Fibroblast of skin of back (primary cell): ENCODE measurements around the gene DISP2.

Experiments used
- DNase-seq: peaks from one replicate; pipeline ENCODE4 v3.0.0-alpha.2; 2013

Gene DISP2

DNA sequence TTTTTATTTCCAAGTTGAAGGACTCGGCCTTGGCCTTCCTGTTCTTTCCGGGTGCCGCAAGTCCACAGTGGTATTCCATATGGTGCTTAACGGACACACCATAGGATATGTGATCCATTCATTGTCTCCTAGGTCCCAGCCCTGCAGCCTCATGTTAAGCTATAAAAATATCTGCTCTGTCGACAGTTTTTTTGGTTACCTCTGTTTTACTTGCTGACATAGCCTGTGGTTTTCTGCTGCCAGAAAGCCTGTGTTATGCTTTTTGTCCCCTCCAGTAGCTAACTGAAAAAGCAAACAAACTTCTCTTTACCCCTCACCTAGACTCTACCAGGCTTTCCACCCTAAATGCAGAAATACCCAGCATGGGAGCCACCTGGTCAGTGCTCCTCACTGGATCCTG, 29.3 kb upstream of the DISP2 start:
- DNase-seq: no peak

DNA sequence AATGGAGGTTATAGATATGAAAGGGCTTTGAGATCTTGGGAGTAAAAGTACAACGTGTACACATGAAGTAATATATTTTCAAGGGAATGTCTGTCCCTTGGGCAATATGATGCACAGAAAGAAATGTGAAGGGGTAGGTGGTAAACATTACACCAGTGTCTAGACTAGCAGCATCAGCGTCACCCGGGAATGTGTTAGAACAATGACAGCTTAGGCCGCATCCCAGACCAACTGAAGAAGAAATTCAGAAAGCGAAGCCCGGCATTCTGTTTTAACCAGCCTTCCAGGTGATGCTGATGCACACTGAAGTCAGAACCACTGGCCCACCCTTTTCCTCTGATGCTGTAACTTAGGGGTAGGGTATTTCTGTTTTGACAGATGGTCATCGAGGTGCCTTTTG, 28.2 kb upstream of the DISP2 start:
- peak; percentile 68 for DNase-seq

DNA sequence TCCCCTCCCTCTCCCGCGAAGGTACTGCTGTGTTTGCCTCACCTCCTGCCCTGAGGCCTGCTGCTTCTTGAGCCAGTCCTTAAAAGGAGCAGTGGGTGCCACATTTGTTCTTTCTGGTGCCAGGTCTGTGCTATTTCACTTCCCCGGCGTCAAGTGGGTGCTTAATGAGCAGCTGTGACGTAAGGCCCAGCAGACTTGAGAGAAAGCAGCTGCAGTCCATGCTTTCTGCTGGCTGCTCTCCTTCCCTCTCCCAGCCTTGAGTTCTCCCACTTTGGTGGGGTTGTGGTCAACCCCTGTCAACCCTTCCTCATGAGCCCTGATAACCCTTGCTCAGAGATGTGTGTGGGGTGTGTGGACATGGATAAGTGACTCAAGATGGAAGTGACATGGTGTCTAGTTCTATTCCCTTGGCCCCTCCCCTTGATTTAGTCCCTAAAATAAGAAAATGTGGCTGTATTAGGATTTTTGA, 27.6 kb upstream of the DISP2 start:
- no peak for DNase-seq

DNA sequence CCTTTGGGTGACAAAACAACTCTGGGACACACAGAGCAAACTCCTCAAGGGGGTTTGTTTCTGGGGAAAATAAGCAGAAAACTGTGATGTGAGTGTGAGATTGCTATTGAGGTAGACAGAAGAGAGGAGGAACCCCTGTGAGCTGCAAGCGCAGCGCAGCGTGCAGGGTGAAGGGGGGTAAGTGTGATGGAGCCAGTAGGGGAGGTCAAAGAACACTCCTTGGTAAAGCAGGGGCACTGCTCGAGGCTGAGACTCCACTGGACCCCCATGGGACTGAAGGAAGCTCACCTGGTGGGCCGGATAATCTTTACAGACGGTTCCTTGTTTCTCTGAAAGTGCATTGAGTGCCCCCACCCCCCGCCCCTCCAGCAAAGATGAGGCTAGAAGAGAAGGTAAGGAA, 27.0 kb upstream of the DISP2 start:
- DNase-seq: no peak

DNA sequence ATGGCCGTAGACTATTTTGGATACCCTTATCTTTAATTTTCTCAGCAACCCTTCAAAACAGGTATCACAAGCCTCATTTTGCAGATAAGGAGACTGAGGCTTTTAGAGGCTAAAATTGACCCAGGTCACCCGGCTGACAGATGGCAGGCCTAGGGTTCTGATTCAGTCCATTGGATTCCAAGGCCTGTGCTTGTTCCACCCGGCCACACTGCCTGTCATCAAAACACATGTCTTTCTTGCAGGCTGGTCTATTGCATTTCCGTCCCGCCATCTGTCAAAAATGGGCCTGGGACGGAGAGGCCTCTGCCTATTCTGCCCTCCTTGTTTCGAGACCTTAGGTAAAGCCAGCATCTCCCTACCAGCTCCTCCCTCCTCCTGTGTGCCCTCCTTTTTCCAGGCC, 26.4 kb upstream of the DISP2 start:
- DNase-seq: no peak

DNA sequence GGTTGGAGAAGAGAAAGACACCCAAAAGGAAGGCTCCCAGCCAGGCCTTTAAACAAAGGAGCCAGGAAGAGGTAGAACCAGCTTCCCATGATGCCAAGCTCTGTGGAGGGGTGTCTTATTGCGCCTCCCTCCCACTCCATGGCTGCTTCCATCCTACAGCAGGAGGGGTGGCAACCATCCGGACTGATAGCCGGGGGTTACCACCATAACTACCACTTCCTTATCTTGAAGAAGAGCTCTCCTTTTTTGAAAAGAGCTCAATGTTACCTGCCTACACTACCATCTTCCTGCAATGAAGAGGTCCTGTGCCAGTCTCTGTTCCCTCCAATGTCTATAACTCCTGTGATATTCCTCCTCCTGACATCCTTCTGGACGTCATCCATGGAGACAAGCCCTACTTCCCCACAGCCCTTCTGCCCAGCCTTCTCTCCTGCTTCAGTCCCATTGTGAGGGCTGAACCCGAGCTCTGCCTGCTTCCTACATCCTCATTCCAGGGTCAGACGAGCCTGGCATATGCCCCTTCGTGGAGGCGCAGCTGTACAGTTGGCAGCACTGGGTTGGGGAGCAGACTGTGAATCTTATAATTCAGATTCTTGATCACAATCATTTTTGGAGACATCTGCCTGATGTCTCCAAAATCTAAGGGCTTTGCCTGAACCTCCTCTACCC, 25.8 kb upstream of the DISP2 start:
- DNase-seq: no peak

DNA sequence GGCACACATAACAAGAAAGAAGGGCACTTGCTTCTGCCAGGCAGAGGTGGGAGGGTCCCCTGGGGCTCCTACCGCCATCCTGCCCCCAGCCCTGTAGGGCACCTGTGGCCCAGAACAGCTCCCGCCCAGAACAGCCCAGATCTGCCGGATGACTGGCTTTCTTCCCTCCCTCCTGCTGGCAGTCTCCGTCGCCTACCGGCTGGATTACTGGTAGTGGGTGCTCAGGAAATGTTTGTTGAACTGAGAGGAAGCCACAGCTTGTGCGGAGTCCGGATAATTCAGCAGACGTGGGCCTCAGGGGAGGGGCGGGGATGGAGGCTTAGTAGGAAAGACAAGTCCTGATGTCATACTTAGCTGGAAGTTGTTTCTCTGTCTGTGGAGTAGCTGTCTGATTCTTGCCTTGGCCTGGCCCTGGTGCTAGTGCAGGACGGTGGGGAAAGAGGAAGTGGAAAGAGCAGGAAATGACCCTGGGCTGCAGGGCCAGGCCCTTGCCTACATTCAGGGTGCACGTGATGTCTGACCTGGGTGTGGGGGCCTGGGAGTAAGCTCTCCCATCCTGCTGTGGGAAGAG, 24.0 kb upstream of the DISP2 start:
- DNase-seq: peak; percentile 87

DNA sequence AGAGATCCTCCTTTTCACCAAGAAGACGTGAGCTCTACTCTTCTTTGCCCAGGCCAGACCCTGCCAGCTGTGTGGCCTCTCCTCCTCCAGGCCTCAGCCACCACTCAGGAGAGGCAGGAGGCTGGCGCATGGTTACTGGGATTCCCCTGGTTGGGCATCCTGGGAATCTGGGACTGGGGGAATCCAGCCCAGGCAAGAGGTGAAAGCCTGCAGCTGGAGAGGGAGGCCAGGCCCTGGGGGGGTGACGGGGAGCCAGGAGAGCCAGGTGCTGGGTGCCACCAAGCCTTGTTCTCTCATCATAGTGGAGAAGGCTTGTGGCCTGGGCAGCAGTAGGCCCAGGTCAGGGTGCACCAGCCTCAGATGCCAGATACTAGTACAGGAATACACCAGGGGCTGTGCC, 23.5 kb upstream of the DISP2 start:
- no peak for DNase-seq

DNA sequence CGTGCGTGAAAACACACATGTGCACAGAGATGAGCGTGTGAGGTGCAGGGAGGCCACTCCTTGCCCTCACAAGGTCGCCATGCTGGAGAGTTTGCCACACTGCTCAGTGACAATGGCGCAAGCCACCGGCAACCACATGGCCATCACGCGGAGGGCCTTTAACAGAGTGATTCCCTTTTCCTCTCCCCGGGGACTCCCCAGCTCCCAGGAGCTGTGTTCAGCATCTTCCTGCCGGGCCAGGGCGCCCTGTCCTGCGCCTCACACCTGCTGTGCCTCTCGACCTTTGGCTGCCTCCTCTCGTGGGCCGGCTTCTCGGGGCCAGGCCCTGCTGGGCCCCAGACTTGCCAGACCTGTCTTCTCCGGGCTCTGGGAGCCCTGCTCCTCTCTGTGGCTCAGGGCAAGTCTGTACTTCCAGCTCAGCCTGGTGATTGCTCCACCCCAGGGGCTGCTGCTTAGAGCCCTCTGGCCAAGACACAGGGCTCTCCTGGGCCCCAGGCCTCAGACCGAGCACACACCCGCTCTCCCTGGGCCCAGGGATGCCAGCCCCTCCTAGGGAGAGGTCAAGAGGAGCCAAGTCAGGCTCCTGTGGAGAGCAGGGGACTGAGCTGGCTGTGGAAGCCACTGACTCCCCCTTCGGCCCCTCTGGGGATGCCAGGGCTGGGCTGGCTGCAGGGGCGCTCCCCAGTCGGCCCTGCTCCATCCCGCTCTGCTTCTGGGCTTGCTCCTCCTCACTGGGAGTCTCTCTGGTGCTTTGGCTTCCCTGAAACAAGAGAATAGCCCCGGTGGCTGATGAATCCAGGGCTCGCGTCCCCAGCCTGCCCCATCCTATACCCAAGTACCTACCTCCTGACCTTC, 22.9 kb upstream of the DISP2 start:
- DNase-seq: no peak

DNA sequence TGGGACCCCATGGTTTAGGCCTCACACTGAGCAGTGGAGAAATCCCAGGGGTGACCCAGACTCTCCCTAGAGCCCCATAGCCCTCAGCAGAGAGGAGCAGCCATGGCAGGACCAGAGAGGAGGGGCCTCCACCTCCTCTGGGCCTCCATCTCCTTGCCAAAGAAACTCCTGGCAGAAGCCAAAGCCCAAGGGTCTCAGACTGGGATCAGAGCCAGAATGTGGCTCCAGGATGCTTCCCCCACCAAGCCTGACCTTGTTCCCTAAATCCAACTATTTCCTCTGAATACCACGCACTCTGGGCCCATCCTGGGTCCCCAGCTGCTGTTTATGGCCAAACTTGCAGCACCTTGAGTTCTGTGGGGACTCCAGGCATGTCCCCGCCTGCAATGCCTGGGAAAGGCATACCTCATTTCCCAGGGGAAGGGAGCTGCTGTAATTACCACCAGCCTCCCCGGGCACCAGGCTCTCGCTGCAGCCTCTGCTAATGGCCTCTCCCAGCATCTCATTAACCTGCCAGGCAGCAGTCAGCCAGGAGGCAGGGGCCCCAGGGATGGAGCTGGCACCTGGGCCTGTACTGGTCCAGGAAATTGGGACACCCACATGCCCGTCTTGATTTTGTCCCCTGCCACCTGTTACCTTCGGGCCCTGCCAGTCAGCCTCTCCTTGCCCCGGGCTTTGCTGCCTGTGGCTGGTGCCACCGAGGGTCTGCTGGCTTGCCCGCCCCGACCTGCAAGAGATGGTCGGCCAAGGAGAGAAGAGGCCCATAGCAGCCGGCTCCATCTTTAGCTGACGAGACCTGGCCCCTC, 21.9 kb upstream of the DISP2 start:
- no peak for DNase-seq

DNA sequence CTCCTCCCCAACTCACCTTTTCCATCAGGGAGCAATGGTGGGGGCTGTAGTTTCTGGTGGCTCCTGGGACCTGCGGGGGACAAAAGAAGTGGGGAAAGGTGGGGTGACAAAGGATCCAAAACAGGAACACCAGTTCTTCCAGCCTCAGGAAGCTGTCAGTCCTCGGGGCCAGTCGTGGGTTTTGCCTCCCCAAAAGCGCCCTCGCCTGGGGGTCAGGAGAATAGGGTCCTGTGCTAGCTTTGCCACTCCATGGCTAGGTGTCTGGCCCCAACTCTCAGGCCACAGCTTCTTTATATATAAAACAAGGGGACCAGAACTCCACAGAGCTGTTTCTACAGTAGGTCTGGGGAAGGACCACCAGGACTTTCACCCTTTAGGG, 21.3 kb upstream of the DISP2 start:
- no peak for DNase-seq

DNA sequence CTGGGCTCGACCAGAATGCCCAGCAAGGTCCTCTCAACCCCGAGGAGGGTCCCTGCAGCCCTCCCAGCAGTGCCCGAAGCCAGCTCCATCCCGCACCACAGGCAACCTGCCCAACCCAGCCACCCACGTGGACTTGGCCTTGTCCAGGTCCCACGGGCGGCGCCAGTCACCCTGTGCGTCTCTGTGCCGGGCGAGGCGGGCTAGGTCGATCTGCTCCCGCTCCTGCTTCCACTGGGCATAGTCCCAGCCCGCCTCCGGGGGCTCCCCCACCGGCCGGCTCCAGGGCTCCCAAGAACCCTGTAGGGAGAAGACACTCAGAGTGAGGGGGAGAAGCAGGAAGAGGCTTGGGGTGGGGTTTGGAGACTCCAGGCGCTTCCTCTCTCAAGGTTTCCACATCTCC, 20.4 kb upstream of the DISP2 start:
- no peak for DNase-seq

DNA sequence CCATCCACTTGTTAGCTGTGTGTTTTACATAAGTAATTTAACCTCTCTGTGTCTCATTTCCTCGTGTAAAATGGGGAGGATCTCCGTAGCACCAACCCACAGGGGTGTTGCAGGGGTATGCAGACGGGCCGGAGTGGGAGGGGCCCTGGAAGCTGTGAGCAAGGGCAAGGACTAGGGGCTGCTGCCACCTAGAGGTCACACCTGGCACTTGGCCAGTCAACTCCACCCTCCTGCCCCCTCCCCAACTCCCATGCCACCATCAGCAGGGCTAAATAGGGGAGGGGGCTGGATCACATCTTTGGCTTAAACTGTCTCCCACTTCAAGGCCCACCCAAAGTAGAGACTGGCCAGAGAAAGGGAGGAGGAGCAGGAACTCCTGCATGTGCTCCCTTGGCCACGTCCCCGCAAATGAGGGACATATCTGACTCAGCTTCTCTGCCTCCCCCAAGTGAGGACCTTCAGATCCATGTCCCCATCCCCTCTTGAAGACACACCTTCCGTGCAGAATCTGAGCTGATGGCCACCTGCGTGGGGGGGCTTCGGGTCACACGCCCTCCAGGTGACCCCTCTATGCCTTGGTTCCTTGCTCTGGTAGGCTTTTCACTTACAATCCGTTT, 19.9 kb upstream of the DISP2 start:
- DNase-seq: peak; percentile 85

DNA sequence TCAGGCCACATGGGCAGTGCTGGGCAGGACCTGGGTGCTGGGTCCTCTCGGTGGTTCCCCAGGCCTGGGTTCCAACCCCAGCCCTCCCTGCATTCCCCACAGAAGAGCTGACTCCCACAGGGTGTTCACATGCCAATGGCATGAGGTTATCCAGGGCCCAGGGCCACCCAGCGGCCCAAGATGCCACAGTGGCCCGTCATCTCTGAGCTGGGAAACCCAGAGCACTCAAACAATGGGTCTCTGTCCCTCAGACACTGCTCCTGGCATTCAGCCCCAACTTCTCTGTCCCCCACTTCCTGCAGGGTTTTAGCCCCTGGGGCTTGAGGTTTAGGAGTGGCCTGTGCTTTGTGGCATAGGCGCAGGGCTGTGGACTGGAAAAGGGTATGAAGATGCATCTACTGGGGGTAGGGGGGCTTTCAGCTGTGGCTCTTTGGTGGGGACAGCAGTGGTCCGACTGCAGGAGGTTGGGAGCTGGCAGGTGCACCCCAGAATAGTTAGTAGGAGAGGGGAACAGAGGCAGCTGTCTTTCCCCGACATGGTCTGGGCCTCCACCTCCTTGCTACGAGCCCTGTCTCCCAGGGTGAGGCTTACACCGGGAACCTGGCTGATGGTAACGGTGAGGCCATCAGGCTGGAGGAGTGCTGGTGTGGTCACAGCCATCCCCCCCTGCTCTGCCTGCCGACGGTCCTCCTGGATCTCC, 18.9 kb upstream of the DISP2 start:
- peak; percentile 99 for DNase-seq

DNA sequence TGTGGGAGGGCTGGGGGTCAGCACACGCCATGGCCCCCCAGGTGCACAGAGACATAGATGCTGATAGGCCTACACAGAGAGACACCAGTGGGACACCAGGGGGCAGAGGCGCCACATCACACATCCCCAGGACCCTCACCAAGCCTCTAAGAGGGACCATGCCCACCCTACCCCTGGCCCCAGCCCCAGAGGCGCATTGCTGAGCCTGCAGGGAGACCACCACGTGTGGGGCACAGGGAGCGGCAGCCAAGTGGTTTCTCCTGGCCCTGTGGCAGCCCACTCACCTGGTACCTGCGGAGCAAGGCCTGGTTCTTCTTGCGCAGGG, 18.4 kb upstream of the DISP2 start:
- no peak for DNase-seq

DNA sequence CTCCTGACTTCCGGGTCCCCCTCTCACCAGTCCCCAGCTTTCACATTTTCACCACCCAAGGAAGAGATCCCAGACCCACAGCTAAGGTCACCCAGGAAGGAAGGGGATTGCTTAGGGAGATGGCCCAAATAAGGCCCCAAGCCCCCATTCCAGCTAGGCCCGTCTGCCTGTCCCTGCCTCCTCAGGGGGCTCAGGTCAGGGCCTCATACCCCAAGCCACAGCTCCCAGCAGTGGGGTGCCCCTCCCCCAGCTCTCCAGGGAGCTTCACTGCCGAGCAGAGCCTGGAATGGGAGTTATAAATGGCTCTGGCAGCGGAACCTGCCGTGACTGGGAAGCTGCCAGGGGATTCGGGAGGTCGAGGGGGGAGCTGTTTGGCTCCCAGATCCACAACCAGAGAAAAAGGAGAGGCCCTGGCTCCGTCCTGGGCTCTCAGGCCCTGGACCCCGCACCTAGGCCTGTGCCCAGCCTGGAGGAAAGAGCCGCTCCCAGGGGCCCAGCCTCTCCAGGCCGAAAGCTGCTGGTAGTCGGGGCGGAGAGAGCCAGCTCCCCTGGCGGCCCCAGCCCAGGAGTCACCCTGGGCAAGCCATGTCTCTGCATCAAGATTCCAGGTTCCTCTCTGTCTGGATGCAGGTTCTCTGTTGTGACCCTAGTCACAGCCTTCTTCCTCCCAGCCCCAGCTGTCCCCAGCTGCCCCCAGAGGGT, 17.8 kb upstream of the DISP2 start:
- peak; percentile 91 for DNase-seq

DNA sequence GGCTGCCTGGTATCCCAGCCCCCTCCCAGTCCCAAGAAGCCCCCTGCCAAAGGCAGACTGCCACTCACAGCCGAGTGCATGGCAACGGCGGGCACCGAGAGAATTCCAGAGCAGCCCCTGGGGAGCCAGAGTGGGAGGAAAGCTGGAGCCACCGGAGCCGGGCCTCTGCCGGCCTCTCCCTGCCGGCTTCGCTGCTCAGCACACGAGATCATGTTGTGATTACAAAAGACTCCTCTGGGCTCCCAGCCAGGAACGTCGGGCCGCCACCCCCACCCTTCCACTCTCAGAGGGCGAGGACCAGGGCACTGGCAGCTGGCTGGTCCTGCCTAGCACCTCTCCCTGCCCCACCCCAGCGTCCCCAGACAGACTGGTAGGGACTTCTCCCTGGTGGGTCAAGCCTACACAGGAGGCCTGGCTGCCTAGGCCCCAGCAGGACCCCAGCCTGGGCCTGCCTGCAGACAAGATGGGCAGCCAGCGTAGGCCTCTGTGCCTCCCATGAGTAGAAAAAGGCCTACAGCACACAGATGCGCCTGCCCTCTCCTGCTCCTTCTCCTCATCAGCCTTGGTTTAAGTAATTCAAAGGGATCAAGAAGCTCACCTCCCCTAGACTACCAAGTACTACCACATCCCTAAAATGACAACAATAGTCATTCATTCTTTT, 17.1 kb upstream of the DISP2 start, which contains the start of gene CCDC9B:
CCDC9B (minus strand) TSS at position 200 of the 661 bp plus-strand sequence; CDS start at position 80, 120 bp downstream.
- DNase-seq: peak; percentile 92

DNA sequence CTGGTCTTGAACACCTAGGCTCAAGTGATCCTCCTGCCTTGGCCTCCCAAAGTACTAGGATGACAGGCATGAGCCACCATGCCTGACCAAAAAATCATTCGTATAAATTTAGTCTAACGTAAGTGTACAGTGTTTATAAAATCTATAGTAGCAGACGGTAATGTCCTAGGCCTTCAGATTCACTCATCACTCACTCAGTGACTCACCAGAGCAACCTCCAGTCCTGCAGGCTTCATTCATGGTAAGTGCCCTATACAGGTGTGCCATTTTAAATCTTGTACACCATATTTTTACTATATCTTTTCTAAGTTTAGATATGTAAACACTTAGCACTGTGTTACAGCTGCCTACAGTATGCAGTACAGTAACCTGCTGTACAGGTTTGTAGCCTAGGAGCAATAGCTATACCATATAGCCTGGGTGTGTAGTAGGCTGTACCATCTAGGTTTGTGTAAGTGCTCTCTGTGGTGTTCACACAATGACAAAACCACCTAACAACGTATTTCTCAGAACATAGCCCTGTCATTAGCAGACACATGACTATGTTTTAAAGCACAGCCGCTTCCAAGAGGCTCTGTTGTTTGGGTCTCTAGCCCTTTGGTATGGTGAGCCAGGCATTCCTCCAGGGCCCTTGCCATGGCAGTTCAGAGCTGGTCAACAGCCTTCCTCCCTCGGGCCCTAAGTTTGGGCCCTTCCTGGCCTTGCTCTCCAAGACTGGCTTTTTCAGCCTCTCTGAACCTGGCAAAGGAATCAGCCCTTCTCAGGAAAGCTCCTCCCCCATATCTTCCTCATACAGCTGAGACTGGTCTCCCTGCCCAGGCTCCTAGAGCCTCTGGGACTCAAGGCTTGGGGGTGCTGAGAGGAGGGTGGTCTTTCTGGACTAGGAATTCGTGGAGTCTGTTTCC, 15.4 kb upstream of the DISP2 start:
- DNase-seq: no peak

DNA sequence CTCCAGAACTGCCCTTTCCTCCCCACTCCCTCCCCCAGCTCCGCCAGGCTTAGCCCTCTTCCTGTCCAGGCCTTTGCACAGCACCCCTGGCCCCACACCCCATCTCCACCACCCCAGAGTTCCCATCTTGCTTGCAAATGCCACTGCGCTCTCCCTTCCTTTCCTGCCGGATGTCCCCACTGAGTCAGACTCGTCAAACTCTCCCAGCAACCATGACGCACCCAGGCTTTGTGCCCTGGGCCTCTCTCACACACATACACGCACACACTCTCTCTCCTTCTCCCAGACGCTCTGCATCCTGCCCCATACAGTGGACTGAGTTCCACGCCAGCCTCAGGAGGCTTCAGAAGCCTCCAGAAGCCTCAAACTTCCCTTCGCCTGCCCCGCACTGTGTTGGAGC, 14.5 kb upstream of the DISP2 start:
- peak; percentile 98 for DNase-seq

DNA sequence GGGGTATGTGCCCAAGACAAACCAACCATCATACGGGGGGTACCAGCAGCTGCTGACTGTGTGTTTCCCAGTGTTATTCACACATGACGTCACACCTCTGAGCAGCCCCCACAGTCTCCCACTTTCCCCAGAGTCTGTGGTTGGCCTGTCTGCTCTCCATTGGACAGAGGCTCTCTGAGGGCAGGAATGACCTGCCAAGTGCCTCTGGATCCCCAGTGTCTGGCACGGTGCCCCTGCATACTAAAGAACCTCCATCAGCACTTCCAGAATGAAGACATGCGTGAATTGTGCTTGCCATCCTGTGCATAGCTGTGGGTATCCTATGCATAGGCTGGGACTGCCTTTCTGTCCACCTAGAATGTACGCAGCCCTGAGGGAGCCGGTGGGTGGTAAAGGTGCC, 13.8 kb upstream of the DISP2 start:
- DNase-seq: peak; percentile 66
